ENCODE data around the gene KLHL10. TPM values are rescaled to one million over a fixed set of nuclear protein-coding genes. Genes with fewer than 3 reads are reported as not detected.
A peak's percentile ranks its signal among the peaks of the same experiment; 100 is the strongest.

The KLHL10 gene
- total and polyA plus RNA-seq, 4 donors, result 0.03 to 0.17 (median 0.07) TPM; not detected in 1

DNA sequence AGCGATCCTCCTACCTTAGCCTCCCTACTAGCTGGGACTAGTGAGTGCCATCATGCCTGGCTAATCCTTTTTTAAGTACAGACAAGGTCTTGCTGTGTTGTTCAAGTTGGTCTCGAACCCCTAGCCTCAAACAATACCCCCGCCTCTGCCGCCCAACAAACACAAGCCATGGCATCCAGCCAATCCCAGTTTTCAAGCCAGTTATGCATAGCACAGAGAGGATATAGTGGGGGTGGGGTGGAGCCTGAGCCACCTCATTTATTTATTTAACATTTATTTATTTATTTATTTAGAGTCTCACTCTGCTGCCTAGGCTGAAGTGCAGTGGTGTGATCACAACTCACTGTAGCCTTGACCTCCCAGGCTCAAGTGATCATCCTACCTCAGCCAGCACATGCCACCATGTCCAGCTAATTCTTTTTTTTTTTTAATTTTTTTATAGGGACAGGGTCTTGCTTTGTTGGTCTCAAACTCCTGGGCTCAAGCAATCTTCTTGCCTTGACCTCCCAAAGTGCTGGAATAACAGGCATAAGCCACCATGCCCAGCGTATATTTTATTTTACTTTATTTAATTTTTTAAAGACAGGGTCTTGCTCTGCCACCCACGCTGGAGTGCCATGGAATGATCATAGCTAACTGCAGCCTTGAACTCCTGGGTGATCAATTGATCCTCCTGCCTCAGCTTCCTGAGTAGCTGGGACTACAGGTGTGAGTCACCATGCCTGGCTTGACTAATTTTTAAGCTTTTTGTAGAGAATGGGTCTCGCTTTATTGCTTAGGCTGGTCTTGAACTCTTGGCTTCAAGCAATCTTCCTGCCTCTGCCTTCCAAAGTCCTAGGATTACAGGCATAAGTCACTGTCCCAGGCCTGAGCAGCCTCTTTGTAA is 53.8 kb downstream of the KLHL10 start:
- no peaks in the 10 kb centered on the region for H3K9me3 ChIP-seq (ENCODE audit: control insufficient read depth in 4 of 4, low read length in 3 of 4)
- TF ChIP-seq HNF4A (conservative IDR thresholded peaks at IDR 0.05) (peak in 1 of 2 donors; percentile 31), ATF3 (IDR thresholded peaks at IDR 0.05) (no peak)
- WGBS, result 95% methylated on average over 7 of the region's 7 CpGs

GRCh38 chr17:41892021-41892376 is 54.4 kb downstream of the KLHL10 start:
- TF ChIP-seq FOXA2 (IDR thresholded peaks at IDR 0.05), result no peak
- TF ChIP-seq RXRA (IDR thresholded peaks at IDR 0.05), result no peak
- no peak for TF ChIP-seq JUND (IDR thresholded peaks at IDR 0.05)
- Histone ChIP-seq H3K27me3 (ENCODE audit: control insufficient read depth in 4 of 4, insufficient read depth in 4 of 4, low read length in 3 of 4) (no peaks in the 10 kb centered on the region), H3K27ac (ENCODE audit: low read depth in 1 of 2, low read length in 2 of 2) (no peak overlapping the region), H3K4me1 (ENCODE audit: control insufficient read depth in 4 of 4, insufficient read depth in 4 of 4, low read length in 3 of 4) (peaks cover 3 to 18% (median 14%) of the 10 kb centered on the region in 4 donors), H3K9ac (ENCODE audit: low read depth in 1 of 2, low read length in 2 of 2) (no peak overlapping the region), H3K9me3 (ENCODE audit: control insufficient read depth in 4 of 4, low read length in 3 of 4) (no peaks in the 10 kb centered on the region), H3K4me3 (ENCODE audit: low read depth in 1 of 3, low read length in 3 of 3) (no peak overlapping the region), H3K36me3 (ENCODE audit: control insufficient read depth in 4 of 4, insufficient read depth in 3 of 4, low read depth in 1 of 4, low read length in 3 of 4) (peaks cover 9 to 55% (median 19%) of the 10 kb centered on the region in 4 donors)
- 98% methylated on average over 4 of the region's 4 CpGs for WGBS
- DNase-seq (ENCODE audit: low spot score), result no peak

More for the DNA sequence above, 53.8 kb downstream of the KLHL10 start:
- Histone ChIP-seq H3K27ac (ENCODE audit: low read depth in 1 of 2, low read length in 2 of 2) (no peak overlapping the region), H3K4me1 (ENCODE audit: control insufficient read depth in 4 of 4, insufficient read depth in 4 of 4, low read length in 3 of 4) (peaks cover 3 to 18% (median 14%) of the 10 kb centered on the region in 4 donors), H3K9ac (ENCODE audit: low read depth in 1 of 2, low read length in 2 of 2) (no peak overlapping the region), H3K27me3 (ENCODE audit: control insufficient read depth in 4 of 4, insufficient read depth in 4 of 4, low read length in 3 of 4) (no peaks in the 10 kb centered on the region), H3K36me3 (ENCODE audit: control insufficient read depth in 4 of 4, insufficient read depth in 3 of 4, low read depth in 1 of 4, low read length in 3 of 4) (peaks cover 9 to 55% (median 19%) of the 10 kb centered on the region in 4 donors), H3K4me3 (ENCODE audit: low read depth in 1 of 3, low read length in 3 of 3) (no peak overlapping the region)
- no peak for DNase-seq (ENCODE audit: low spot score)

GRCh38 chr17:41893384-41893783 is 55.8 kb downstream of the KLHL10 start:
- Histone ChIP-seq H3K27me3 (ENCODE audit: control insufficient read depth in 4 of 4, insufficient read depth in 4 of 4, low read length in 3 of 4) (no peaks in the 10 kb centered on the region), H3K36me3 (ENCODE audit: control insufficient read depth in 4 of 4, insufficient read depth in 3 of 4, low read depth in 1 of 4, low read length in 3 of 4) (peaks cover 8 to 62% (median 19%) of the 10 kb centered on the region in 4 donors), H3K27ac (ENCODE audit: low read depth in 1 of 2, low read length in 2 of 2) (no peak overlapping the region), H3K9me3 (ENCODE audit: control insufficient read depth in 4 of 4, low read length in 3 of 4) (no peaks in the 10 kb centered on the region), H3K4me1 (ENCODE audit: control insufficient read depth in 4 of 4, insufficient read depth in 4 of 4, low read length in 3 of 4) (peaks cover 3 to 18% (median 14%) of the 10 kb centered on the region in 4 donors), H3K4me3 (ENCODE audit: low read depth in 1 of 3, low read length in 3 of 3) (no peak overlapping the region), H3K9ac (ENCODE audit: low read depth in 1 of 2, low read length in 2 of 2) (no peak overlapping the region)
- 79% methylated on average over 3 of the region's 3 CpGs for WGBS
- TF ChIP-seq MAX (IDR thresholded peaks at IDR 0.05) (no peak), ATF3 (IDR thresholded peaks at IDR 0.05) (no peak), HNF4G (IDR thresholded peaks at IDR 0.05) (no peak), HNF4A (conservative IDR thresholded peaks at IDR 0.05) (no peak)
- DNase-seq (ENCODE audit: low spot score), result no peak

- Histone ChIP-seq H3K4me1 (ENCODE audit: control insufficient read depth in 4 of 4, insufficient read depth in 4 of 4, low read length in 3 of 4) (peaks cover 3 to 18% (median 14%) of the 10 kb centered on the region in 4 donors), H3K9me3 (ENCODE audit: control insufficient read depth in 4 of 4, low read length in 3 of 4) (no peaks in the 10 kb centered on the region), H3K36me3 (ENCODE audit: control insufficient read depth in 4 of 4, insufficient read depth in 3 of 4, low read depth in 1 of 4, low read length in 3 of 4) (peaks cover 6 to 72% (median 25%) of the 10 kb centered on the region in 4 donors), H3K27me3 (ENCODE audit: control insufficient read depth in 4 of 4, insufficient read depth in 4 of 4, low read length in 3 of 4) (no peaks in the 10 kb centered on the region), H3K27ac (ENCODE audit: low read depth in 1 of 2, low read length in 2 of 2) (no peak overlapping the region), H3K9ac (ENCODE audit: low read depth in 1 of 2, low read length in 2 of 2) (no peak overlapping the region), H3K4me3 (ENCODE audit: low read depth in 1 of 3, low read length in 3 of 3) (no peak overlapping the region)
- WGBS, result 36% methylated on average over 7 of the region's 7 CpGs
- DNase-seq (ENCODE audit: low spot score), result no peak
- TF ChIP-seq NR2F2 (IDR thresholded peaks at IDR 0.05) (peak; percentile 40), ZBTB33 (IDR thresholded peaks at IDR 0.05) (no peak), MAX (IDR thresholded peaks at IDR 0.05) (peak; percentile 48), GABPA (IDR thresholded peaks at IDR 0.05 in 1 of 2, conservative IDR thresholded peaks at IDR 0.05 in 1 of 2) (peak in 1 of 2 donors; percentile 20), EGR1 (IDR thresholded peaks at IDR 0.05; ENCODE audit: low read depth in 2 of 2) (no peak), HNF4A (conservative IDR thresholded peaks at IDR 0.05) (peak; percentile 60 to 67), HNF4G (IDR thresholded peaks at IDR 0.05) (no peak), TAF1 (conservative IDR thresholded peaks at IDR 0.05) (no peak), JUND (IDR thresholded peaks at IDR 0.05) (peak in 1 of 2 donors; percentile 51)
- TF ChIP-seq, protein P1, sequence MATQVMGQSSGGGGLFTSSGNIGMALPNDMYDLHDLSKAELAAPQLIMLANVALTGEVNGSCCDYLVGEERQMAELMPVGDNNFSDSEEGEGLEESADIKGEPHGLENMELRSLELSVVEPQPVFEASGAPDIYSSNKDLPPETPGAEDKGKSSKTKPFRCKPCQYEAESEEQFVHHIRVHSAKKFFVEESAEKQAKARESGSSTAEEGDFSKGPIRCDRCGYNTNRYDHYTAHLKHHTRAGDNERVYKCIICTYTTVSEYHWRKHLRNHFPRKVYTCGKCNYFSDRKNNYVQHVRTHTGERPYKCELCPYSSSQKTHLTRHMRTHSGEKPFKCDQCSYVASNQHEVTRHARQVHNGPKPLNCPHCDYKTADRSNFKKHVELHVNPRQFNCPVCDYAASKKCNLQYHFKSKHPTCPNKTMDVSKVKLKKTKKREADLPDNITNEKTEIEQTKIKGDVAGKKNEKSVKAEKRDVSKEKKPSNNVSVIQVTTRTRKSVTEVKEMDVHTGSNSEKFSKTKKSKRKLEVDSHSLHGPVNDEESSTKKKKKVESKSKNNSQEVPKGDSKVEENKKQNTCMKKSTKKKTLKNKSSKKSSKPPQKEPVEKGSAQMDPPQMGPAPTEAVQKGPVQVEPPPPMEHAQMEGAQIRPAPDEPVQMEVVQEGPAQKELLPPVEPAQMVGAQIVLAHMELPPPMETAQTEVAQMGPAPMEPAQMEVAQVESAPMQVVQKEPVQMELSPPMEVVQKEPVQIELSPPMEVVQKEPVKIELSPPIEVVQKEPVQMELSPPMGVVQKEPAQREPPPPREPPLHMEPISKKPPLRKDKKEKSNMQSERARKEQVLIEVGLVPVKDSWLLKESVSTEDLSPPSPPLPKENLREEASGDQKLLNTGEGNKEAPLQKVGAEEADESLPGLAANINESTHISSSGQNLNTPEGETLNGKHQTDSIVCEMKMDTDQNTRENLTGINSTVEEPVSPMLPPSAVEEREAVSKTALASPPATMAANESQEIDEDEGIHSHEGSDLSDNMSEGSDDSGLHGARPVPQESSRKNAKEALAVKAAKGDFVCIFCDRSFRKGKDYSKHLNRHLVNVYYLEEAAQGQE (IDR thresholded peaks at IDR 0.05), result peak; percentile 41
Observed at GRCh38 chr17:41894791-41895331, 57.2 kb downstream of the KLHL10 start.

Data from liver (tissue), 9 donors.